Ovary (tissue), 3 donors: ENCODE data around the gene ARHGAP18.

Experiments
- EP300 ChIP-seq: sonication (generic); formaldehyde crosslinking; IDR thresholded peaks from one replicate; pipeline ENCODE4 v1.6.1; 2017; ENCODE audit warnings: antibody characterized with exemption
- TF ChIP-seq, protein P1 (sequence below), 3 donors: fragments of 450-650 bp in 2 of 3; fragments of 200-600 bp in 1 of 3; IDR thresholded peaks; one replicate each; pipeline versions ENCODE4 v1.5.1 to v1.8.0; 2016 to 2022; ENCODE audit warnings: antibody characterized with exemption in 3 of 3, mild to moderate bottlenecking in 1 of 3
- donor health status: DM: no; HTN: no; CAD: no.

GRCh38 chr6:129612440-129612839 is 97.5 kb downstream of the ARHGAP18 start:
- TF ChIP-seq, protein P1, sequence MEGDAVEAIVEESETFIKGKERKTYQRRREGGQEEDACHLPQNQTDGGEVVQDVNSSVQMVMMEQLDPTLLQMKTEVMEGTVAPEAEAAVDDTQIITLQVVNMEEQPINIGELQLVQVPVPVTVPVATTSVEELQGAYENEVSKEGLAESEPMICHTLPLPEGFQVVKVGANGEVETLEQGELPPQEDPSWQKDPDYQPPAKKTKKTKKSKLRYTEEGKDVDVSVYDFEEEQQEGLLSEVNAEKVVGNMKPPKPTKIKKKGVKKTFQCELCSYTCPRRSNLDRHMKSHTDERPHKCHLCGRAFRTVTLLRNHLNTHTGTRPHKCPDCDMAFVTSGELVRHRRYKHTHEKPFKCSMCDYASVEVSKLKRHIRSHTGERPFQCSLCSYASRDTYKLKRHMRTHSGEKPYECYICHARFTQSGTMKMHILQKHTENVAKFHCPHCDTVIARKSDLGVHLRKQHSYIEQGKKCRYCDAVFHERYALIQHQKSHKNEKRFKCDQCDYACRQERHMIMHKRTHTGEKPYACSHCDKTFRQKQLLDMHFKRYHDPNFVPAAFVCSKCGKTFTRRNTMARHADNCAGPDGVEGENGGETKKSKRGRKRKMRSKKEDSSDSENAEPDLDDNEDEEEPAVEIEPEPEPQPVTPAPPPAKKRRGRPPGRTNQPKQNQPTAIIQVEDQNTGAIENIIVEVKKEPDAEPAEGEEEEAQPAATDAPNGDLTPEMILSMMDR (IDR thresholded peaks at IDR 0.05), result no peak
- TF ChIP-seq EP300, result no peak
